Limb (tissue), 2 donors: ENCODE data around the gene CCDC43.
"Not testable (repeated sequence)": the region's sequence is repeated elsewhere in the genome, so short reads cannot be mapped to it uniquely, and the experiment has no call there.

Experiments used
- DNase-seq, 2 donors: peaks; one replicate each; pipeline ENCODE4 v3.0.0-alpha.2; 2016; ENCODE audit errors: extremely low spot score in 2 of 2

The CCDC43 gene, protein sequence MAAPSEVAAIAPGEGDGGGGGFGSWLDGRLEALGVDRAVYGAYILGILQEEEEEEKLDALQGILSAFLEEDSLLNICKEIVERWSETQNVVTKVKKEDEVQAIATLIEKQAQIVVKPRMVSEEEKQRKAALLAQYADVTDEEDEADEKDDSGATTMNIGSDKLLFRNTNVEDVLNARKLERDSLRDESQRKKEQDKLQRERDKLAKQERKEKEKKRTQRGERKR

DNA sequence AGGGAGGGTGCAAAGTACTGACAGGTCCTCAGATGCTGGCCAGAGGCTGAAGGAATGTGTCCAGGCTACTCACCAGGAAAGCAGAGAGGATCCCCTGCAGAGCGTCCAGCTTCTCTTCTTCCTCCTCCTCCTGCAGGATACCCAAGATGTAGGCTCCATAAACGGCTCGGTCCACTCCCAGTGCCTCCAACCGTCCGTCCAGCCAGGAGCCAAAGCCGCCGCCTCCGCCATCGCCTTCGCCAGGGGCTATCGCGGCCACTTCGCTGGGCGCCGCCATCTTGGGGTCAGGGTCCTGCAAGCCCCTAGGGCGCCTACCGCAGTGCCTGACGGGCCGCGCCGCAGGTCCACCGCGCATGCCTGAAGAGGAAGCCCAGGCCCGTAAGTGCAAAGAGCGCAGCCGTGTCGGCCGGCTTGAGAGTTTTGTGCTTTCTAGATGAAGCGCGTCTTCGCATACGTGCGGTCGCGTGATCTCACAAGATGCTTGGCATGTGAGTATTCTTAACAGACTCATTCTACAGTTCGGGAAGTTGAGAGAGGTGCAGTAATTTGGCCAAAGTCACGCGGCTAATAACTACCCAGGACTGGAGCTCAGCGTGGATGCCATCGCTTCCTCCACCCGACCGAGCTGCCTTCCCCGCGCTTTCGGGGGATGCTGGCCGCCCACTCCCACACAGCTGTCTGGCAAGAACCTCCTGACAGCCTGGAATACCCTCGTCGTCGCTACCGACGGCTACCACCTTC, at the start of gene CCDC43:
Gene CCDC43, minus strand, starts transcription at position 300 of the 741 bp plus-strand sequence. Its CDS starts 23 bp downstream, at position 277.
- peak; percentile 91 to 93 for DNase-seq

DNA sequence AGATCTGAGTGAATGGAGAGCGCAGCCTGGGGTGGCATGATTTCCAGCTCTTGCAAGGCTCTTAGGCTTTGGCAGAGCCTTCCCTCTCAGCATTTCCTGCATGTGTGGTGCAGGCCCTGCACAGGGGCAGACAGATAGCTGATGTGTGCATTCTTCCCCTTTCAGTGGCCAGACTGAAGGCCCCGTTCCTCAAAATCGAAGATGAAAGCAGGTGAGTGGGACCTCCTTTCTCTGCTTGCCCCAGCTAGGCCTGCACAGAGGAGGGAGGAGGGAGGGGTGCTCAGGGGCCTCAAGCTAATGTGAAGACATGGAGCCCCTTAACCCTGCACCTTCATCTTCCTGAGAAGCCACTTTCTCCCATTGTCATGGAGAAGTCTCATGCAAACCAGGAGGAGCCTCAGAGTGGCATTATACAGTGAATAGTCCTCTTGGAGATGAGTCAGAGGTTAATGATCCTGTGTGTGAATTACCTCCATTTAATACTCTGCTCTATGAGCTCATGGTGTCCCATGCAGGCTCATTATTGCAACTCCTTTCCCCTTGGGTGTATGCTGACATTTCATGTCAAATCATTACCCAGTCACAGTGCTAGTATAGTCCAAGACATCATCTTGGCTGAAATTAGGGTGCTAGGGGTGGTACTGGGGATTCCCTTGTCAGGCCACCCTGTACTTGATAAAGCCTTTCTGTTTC, 48.8 kb upstream of the CCDC43 start:
- DNase-seq = no peak

DNA sequence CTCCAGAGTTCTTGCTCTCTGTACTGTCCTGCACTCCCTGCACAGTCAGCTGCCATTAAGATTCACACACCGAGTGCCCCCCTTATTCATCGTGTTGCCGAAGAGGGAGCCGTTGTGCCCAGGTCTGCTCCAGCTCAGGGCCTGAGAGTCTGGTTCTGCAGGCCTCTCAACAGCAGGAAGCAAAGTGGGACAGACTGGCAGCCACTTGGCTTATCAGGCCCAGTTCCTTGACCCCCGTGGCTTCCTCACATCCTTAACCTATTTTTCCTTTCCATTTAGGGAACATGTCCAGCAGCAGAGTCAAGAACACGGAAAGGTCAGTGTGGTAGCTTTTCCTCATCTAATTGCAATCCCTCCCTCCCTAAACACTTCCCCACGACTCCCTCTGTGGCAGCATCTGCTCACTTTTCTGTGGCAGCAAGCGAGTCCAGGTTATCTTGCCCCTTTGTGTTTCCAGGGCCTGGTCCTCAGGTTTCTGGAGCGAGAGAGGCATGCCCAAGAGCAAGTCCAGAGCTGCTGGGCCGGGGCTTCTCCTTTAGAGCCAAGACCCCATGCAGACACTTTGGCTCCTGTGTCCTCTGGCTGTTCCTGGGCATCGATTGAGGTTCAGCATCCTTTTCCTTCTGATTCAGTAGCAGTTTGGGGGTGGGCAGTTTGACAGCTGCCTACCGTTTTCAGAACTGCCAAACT, 47.1 kb upstream of the CCDC43 start:
- no peak for DNase-seq

DNA sequence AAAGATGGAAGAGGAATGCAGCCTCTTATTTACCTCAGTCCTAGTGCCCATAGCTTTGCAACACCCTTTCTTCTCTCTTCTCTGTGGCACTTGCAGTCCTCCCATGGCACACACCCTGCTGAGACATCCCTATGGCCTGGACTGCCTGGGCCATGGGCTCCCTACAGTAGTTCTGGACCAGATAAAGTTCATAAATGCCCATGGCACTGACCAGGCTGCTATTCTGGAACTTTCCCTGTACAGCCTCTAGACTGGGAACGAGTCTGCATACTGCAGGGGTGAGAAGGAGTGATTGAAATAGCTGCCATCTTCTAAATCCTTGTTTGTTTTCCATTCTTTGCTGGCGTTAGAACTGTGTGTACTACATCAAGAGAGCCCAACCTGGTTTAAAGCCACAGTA, 44.7 kb upstream of the CCDC43 start:
- no peak for DNase-seq

DNA sequence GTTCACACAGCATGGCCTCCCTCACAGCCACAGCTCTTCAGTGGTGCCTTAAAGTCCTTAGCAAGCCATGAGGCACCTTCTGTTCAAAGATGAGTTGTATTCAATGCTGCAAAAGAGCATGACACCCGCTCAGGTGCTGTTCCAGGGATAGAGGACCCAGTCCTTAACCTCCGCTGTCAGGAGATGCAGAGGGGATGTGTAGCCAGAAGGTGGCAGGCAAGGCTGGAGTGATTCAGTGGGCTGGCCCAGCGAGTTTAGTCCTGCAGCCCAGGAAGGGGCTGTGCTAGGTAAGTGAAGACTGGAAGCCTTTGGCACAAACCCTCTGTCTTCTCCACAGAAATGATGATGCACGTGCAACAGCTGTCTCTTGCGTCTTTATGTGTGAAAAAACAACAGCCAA, 44.2 kb upstream of the CCDC43 start:
- DNase-seq = no peak

DNA sequence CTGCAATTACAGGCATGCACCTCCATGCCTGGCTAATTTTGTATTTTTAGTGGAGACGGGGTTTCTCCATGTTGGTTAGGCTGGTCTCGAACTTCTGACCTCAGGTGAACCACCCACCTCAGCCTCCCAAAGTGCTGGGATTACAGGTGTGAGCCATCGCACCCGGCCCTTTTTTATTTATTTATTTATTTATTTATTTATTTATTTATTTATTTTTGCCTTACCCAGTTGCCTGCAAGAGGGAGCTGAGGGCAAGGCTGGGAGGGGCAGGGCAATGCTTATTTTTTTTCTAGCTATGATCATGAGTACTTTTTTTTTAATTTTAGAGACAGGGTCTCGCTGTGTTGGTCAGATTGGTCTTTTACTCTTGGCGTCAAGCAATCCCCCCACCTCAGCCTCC, 36.5 kb upstream of the CCDC43 start:
- DNase-seq = not testable (repeated sequence)

DNA sequence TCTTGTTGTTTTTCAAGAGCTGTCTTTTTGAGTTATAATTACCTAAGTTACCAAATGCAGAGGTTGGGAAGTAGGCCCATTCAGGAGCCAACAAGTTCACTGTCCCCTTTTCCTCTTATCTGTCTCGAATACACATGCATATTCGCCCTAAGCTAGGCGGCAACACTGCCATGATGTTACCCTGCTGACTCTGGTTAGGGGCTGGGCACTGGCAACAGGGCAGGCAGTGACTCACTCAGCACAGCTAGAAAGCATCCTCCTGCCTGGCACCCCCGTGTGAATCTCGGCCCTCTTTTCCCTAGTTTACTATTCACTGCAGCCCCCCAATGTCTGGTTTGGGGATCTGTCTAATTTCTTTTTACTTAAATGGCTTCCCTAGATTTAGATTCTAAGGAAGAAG, 32.7 kb upstream of the CCDC43 start:
- DNase-seq = no peak

DNA sequence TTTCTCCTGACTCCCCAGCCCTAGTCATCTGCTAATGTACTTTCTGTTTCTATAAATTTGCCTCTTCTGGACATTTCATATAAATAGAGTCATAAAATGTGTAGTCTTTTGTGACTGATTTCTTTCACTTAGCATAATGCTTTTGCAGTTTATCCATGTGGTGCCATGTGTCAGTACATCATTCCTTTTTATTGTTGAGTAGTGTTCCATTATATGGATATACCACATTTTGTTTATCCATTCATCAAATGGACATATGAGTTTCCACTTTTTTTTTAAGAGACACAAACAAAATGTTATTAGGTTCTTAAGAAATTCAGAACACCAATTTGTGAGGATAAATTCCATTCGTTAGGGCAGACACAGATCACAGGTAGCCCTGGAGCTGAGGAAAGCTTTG, 29.9 kb upstream of the CCDC43 start:
- DNase-seq = no peak

DNA sequence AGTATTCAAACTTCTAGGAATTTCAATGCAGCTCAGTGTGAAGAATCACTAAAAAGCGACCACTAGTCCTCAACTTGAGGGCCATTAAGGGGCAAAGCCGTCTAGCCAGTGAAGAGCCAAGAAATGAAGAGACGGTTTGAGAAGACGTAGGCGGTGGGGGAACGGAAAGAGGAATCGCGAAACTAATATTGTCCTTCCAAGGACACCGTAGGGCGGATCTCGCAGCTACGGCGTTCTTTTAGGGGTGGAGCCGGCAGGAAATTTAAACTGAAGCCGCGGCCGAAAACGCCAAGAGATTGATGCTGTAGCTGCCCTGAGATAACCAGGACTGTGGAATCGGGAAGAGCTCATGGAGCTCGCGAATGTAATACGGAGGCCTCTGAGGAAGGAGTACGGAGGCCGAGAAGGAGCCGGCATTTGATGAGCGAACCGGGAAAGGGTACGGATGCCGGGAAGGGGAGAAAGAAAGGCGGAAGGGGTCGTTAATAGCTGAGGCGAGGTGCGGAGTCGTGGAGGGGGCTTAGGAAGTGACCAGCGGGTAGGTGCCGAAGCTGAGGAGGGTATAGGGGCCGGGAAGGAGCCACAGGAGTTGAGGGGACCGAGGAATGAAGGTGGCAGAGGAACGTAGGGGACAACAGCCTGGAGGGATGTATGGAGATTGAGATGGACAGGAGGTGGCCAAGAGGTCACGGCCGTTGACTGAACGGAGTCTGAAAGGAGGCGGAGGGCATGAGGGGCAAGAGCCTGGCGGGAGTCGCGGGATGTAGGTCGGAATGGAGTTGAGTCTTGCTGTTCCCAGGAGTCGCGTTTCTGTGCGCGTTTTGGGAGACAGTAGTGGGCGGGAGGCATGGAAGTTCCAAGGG, 19.1 kb upstream of the CCDC43 start, which contains the start of gene DBF4B:
Gene DBF4B, plus strand, starts transcription at position 265 of the 863 bp plus-strand sequence. Its CDS starts 156 bp downstream, at position 421.
- DNase-seq = peak; percentile 89 to 91

DNA sequence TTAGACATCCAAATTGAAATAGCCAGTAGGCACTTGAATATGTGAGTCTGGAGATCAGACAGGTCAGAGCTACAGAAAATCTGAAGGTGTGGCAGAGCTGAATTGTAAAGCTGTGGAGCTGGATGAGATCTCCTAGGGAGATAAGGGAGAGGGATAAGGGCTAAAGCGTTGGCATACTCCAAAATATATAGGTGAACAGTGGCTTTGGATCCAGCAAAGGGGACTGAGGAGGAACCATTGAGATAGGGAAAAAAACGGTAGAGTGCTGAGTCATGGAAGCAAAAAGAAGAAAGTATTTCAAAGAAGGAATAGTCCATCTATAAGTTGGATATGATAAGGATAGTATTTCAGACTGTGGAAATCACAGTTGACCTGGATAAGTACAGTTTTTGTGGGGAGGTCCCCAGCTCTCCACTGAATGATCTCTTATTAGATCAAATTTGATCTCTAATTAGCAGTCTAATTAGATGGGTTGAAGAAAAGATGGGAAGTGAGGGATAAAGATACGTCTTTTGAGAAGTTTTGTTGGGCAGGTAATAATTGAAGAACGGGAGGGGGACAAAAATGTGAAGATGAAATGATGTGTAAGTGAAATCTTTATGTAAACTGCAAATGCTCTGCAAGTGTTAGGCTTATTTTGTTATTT, 18.3 kb upstream of the CCDC43 start:
- DNase-seq = no peak

DNA sequence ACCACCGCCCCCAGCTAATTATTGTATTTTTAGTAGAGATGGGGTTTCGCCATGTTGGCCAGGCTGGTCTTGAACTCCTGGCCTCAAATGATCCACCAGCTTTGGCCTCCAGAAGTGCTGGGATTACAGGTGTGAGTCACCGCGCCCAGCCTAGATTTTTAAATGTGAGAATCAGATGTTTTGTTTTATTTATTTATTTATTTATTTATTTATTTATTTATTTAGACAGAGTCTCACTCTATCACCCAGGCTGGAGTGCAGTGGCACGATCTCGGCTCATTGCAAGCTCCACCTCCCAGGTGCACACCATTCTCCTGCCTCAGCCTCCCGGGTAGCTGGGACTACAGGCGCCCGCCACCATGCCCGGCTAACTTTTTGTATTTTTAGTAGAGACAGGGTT, 10.7 kb upstream of the CCDC43 start:
- not testable (repeated sequence) for DNase-seq

DNA sequence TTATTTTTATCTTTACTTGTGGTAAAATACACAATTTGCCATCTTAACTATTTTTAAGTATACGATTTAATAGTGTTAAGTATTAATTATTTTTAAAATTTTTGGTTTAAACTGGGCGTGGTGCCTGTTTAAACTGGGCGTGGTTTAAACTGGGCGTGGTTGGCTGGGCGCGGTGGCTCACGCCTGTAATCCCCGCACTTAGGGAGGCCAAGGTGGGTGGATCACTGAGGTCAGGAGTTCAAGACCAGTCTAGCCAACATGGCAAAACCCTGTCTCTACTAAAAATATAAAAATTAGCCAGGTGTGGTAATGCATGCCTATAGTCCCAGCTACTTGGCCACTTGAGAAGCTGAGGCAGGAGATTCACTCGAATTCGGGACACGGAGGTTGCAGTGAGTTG, 4.0 kb upstream of the CCDC43 start:
- DNase-seq = no peak

DNA sequence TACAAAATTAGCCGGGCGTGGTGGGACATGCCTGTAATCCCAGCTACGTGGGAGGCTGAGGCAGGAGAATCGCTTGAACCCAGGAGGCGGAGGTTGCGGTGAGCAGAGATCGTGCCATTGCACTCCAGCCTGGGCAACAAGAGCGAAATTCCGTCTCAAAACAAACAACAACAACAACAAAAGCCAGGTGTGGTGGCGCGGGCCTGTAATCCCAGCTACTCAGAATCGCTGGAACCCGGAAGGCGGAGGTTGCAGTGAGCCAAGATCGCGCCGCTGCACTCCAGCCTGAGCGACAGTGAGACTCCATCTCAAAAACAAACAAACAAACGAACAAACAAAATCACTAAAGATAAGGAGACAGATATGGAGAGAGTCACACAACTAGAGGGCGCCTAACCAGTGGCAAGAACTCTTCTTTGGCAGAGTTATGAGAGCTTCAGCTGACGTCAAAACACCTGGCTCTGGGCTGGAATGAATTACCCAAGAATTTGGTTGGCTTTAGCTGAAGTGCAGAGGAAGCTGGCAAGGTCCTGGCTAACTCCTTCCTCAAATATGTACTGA, 1.2 kb upstream of the CCDC43 start:
- not testable (repeated sequence) for DNase-seq

DNA sequence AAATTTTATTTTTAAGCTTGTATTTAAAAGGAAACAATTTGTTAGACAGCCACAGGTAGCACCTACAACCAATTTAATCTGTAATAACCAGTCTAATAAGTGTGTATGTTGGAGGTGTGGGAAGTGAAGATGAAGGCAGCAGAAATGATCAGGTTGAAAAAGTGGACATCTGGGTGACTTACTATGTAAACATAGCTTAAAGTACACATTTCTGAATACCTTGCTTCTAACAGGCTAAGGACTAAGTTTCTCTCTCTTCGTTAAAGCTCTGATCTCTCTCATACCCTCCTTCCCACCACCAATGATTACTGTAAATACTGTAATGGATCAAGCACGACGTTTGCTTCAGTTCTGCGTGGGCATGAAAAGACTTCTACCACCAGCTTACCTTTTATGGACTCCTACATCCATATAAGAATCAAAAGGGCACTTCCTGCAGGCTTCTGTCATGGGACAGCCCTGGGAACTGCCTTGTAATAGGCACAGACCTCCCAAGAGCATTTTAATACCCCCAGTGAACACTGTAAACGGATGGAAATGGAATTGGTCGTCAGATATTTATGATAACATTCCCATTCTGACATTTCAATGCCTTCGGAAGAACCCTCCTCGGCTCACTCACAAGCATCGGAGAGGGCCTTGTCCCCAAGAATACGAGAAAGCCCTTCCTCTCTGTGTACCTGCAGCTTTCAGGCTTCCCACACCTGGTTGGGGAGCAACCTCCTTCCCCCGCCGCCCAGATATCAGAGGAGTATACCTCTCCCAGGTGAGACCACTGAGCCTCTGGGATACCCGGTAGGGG, 700 bp downstream of the CCDC43 start:
- no peak for DNase-seq

DNA sequence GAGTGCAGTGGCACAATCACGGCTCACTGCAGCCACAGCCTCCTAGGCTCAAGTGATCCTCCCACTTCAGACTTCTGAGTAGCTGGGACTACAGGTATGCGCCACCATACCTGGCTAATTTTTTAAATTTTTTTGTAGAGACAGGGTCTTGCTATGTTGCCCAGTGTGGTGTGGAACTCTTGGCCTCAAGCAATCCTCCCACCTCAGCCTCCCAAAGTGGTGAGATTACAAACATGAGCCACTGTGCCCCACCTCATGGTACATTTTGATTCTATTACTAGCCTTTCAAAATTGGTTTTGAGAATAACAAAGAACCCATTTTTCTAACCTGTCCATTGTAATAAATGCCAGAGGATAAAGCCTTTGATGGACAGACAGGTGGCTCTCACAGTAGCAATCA, 1.4 kb downstream of the CCDC43 start:
- DNase-seq = no peak

DNA sequence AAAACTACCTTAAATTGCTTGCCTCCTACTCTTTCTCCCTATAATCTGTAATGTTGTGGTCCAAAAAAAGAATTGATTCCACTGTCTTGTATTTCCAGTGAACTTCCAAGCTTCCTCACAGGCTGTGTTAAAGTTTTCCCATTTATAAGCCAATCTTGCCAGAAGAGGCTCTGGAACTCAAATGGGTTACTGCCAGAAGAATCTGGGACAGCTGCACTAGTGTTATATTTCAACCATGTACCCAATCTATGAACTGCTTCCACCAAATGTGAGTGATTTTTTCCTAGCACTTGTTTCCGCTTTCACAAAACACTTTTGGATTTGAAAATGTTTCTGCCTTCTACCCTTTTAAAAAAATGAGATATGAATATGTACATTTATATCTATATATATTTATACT, 1.8 kb downstream of the CCDC43 start:
- peak in 1 of 2 donors; percentile 41 for DNase-seq

DNA sequence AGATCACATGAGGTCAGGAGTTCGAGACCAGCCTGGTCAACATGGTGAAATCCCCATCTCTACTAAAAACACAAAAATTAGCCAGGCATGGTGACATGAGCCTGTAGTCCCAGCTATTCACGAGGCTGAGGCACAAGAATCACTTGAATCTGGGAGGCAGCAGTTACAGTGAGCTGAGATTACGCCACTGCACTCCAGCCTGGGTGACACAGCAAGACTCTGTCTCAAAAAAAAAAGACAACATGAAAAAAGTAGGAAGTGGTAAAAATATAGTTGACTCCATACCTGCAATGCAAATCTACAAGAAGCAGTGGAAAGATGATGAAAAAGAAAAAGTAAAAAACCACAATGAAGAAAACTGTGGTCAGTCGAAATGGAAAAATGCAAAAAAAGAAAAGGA, 6.3 kb downstream of the CCDC43 start:
- DNase-seq = not testable (repeated sequence)

DNA sequence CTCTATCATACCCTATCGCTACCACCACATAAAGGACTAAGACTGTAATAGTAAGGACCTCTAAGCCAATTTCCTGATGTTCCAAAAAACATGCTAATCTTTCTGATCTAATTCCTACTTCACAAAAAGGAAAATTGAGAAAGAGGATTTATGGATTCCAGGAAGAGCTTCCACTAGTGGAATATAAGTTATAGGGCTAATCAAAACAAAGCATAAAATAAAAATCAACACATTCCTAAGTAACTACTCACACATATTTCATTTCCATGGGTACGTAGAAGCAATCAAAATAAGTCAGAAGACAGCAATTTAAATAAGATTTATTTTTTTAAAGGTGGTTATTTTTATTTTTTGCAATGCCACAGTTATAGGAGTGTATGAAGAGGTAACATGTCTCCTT, 12.4 kb downstream of the CCDC43 start:
- no peak for DNase-seq

DNA sequence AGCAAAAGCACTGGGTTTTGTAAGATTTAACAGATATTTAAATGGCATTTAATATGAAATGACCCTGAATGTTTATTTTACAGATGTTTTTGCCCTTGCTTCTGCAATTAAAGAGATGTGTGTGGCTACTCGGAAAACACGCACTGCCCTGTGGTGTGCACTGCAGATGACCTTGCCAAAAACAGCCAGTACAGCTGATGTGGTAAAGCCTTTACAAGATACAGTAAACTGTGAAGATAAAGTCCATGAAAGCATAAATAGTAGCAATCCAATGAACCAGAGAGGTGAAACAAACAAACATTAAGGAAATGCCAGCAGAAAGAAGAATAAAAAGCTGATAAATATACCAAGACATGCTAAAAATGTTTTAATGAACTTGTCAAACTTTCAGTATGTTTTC, 15.7 kb downstream of the CCDC43 start:
- DNase-seq = no peak
